Effector memory CD4-positive, alpha-beta T cell (primary cell): ENCODE results near the gene SKIC3.

Source experiments
- DNase-seq, 3 donors: peaks; one replicate each; pipeline ENCODE4 v3.0.0-alpha.2; 2020
- H3K27ac ChIP-seq: 2 replicates; pipeline ENCODE4 v1.7.0; 2013; ENCODE audit warnings: mild to moderate bottlenecking, low read length, moderate library complexity; ENCODE audit not compliant: insufficient read depth, poor library complexity, severe bottlenecking
- H3K27me3 ChIP-seq: replicated peaks from 2 replicates; pipeline ENCODE4 v1.7.0; 2013; ENCODE audit warnings: mild to moderate bottlenecking, low read length; ENCODE audit not compliant: insufficient read depth, control insufficient read depth, poor library complexity, severe bottlenecking
- H3K36me3 ChIP-seq: 2 replicates; pipeline ENCODE4 v1.7.0; 2013; ENCODE audit warnings: mild to moderate bottlenecking, low read length, moderate library complexity; ENCODE audit not compliant: control insufficient read depth, insufficient read depth
- H3K4me1 ChIP-seq: 2 replicates; pipeline ENCODE4 v1.7.0; 2013; ENCODE audit warnings: low read length, mild to moderate bottlenecking; ENCODE audit not compliant: control insufficient read depth, insufficient read depth, poor library complexity, severe bottlenecking
- H3K4me3 ChIP-seq: 2 replicates; pipeline ENCODE4 v1.7.0; 2013; ENCODE audit warnings: low read length, low read depth, mild to moderate bottlenecking; ENCODE audit not compliant: insufficient read depth, poor library complexity, severe bottlenecking
- H3K9me3 ChIP-seq: 2 replicates; pipeline ENCODE4 v1.7.0; 2013; ENCODE audit warnings: mild to moderate bottlenecking, low read length, moderate library complexity; ENCODE audit not compliant: control insufficient read depth

Gene SKIC3

DNA sequence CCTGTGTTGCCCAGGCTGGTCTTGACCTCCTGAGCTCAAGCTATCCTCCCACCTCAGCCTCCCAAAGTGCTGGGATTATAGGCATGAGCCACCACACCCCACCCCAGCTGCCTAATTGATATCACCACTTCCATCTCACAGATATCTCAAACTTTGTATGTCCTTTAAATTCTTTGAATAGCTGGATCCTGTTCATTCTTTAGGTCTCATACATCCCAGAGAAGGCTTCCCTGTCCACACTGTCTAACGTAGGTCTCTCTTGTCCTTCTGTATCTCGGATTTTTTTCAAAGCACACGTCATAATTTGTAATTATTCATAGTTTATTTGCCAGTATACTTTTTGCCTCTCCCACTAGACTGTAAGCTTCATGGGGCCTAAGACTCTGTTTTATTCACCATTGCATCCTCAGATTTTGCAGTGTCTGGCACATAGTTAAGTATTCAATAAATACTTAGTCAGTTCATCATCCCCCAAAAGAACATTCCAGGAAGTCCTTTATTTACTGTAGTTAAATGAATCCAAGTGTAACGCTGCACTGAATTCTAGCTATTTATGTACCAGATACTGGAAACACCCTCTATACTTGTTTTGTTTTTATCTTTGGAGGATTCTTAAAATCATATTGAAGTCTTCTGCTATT is 10.6 kb upstream of the SKIC3 start:
- Histone ChIP-seq H3K27me3 (no peaks in the 10 kb centered on the region), H3K4me3 (no peak overlapping the region), H3K27ac (no peak overlapping the region), H3K4me1 (no peaks in the 10 kb centered on the region), H3K9me3 (no peaks in the 10 kb centered on the region), H3K36me3 (peaks cover 18% of the 10 kb centered on the region)
- DNase-seq, result no peak

- Histone ChIP-seq H3K36me3 (peaks cover 18% of the 10 kb centered on the region), H3K27me3 (no peaks in the 10 kb centered on the region), H3K9me3 (no peaks in the 10 kb centered on the region), H3K27ac (no peak overlapping the region), H3K4me1 (no peaks in the 10 kb centered on the region), H3K4me3 (no peak overlapping the region)
- no peak for DNase-seq
Observed at GRCh38 chr5:95564450-95564849, 9.7 kb upstream of the SKIC3 start.

DNA sequence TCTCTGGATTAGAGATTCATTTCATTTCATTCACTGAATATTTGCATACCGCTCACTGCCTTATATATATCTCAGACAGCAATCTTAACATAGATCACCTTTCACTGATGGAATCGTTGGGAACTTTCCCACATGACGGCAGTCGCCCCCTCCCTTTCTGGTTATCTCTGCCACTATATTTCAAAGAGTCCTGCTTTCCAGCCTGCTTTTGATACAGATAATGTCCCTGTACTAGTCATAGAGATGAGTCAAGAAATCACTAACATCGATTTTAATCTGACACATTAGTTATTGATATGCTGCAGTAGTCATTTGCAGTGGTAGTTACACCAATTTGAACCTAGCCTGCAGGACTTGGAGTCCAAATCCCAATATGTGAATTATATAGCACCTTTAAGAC is 8.6 kb upstream of the SKIC3 start:
- no peak for DNase-seq
- H3K27ac ChIP-seq, result no peak overlapping the region
- no peaks in the 10 kb centered on the region for H3K27me3 ChIP-seq
- no peaks in the 10 kb centered on the region for H3K9me3 ChIP-seq
- H3K4me1 ChIP-seq, result no peaks in the 10 kb centered on the region
- peaks cover 13% of the 10 kb centered on the region for H3K36me3 ChIP-seq
- H3K4me3 ChIP-seq, result no peak overlapping the region

DNA sequence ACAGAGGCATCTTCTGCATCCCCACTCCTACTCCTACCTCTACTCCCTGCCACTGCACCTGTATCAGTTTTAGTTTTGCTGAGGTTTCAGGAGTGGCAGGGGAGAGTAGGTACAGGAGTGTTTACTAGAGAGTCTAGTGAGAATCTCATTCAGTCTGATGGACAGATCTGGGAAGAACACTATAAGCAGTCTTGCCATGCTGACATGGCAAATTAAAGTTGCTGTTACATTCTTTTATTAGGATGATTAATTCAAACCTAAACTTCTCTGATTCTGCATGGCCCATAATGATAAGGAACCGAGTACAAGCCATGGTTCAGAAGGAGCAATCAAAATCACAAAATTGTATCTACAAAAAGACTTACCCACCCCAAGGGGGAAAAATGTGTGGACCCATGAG is 7.5 kb upstream of the SKIC3 start:
- Histone ChIP-seq H3K9me3 (no peaks in the 10 kb centered on the region), H3K4me3 (no peak overlapping the region), H3K4me1 (no peaks in the 10 kb centered on the region), H3K27me3 (no peaks in the 10 kb centered on the region), H3K36me3 (peaks cover 10% of the 10 kb centered on the region), H3K27ac (no peak overlapping the region)
- DNase-seq, result no peak

DNA sequence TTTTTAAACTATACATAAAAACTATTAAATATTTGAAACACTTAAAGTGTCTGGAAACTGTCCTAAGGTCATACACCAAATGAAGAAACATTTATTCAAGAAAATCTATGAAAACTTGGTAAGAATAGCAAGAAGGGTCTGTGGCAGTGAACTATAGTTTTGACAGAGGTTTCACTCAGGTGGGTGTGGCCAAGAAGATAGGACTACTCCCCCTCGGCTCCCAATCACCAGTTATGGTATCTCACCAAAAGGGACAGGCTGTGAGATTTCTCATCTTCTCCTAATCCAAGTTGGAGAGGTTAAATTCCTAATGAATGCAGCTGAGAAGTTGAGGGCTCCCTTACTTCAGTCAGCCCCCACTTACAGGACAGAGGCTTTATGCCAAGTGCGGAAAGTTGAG is 3.1 kb upstream of the SKIC3 start:
- Histone ChIP-seq H3K27me3 (no peaks in the 10 kb centered on the region), H3K4me1 (peaks cover 13% of the 10 kb centered on the region), H3K9me3 (no peaks in the 10 kb centered on the region), H3K27ac (no peak overlapping the region), H3K36me3 (no peaks in the 10 kb centered on the region), H3K4me3 (no peak overlapping the region)
- DNase-seq, result no peak

DNA sequence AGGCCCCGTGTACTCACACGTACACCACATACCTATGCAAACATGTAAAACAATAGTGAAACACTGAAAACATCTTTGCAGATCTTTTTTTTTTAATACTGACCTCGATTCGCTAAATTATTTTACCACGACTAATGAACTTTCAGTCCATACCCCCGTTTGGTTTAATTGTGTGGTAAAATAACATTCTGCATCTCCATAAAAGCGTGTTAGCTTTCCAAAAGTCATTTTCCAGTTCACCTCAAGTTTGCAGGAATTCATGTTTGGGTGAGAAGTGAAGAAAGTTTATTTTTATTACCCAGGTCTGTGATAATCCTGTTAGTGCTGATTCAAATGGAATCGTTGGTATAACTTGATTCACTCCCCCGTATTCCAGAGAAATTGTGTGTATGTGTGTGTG is 776 bp upstream of the SKIC3 start:
- Histone ChIP-seq H3K9me3 (no peaks in the 10 kb centered on the region), H3K4me1 (peaks cover 13% of the 10 kb centered on the region), H3K4me3 (peak overlapping the region; percentile 84), H3K36me3 (no peaks in the 10 kb centered on the region), H3K27ac (peak overlapping the region; percentile 86), H3K27me3 (no peaks in the 10 kb centered on the region)
- DNase-seq, result no peak

DNA sequence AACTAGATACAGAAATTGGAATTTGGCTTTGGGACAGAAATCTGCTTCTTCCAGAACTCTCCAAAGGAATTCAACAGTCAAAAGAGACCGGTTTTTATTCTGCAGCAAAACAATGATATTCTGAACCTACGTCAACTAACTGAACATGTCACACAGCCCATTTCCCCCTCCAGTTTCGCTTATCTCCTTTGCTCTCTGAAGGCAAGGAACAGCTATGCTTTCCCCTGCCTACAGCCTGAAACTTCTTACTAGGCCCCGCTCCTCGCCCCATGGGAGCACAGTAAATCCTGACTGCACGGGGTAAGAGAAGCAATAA is 488 bp downstream of the SKIC3 start:
- Histone ChIP-seq H3K4me3 (peak overlapping the region; percentile 84), H3K36me3 (peaks cover 6% of the 10 kb centered on the region), H3K27ac (peak overlapping the region; percentile 86), H3K27me3 (no peaks in the 10 kb centered on the region), H3K4me1 (peaks cover 13% of the 10 kb centered on the region), H3K9me3 (no peaks in the 10 kb centered on the region)
- no peak for DNase-seq

DNA sequence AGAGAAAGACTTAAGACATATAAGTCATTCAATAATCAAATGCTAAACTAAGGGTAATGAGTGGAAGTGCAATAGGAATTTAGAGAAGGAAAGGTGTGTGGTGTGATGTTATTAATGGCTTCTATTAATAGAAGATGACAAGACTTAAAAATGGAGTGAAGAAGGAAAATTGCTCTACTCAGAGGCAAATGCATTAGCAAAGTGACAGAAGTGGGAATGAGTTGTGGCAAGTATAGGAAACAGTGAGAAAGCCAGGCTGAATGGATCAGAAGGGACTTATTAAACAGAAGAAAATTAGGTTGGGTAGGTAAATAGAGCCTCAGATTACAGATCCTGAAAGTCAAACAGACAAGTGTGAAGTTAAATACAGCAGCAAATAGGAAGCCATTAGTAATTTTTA is 5.7 kb downstream of the SKIC3 start:
- H3K27me3 ChIP-seq, result no peaks in the 10 kb centered on the region
- H3K27ac ChIP-seq, result no peak overlapping the region
- no peak overlapping the region for H3K4me3 ChIP-seq
- H3K4me1 ChIP-seq, result peaks cover 4% of the 10 kb centered on the region
- no peaks in the 10 kb centered on the region for H3K9me3 ChIP-seq
- DNase-seq, result no peak
- peaks cover 34% of the 10 kb centered on the region for H3K36me3 ChIP-seq

DNA sequence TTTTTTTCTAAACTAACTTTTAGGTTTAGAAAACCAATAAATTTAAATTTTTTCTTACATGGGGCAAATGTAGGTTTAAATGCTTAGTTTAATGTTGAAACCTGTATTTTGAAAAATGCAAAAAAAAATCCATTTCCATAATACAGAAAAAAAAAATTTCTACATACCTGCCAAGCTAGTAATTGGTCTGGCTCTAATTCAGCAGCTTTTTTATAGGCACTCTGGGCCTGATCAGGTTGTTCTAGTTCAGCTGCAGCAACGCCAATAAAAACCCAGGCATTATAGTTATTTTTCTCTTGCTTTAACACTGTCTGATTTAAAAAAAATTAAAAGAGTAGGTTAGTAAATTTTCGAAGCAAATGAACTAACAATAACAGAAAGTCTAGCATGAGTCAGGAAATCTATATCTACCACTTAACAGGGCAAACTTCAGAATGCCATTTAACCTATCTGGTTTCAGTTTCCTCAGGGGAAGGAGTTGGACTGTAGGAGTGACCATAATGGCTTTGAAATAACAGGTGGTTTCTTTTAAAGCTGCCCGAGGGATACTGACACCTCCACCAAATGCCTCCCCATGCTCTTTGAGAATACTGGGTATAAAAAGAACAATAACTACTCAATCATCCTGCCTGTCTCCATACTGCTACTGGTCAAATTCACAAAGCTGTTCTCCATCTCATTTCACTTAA is 11.6 kb downstream of the SKIC3 start:
- Histone ChIP-seq H3K9me3 (no peaks in the 10 kb centered on the region), H3K4me1 (no peaks in the 10 kb centered on the region), H3K36me3 (peaks cover 49% of the 10 kb centered on the region), H3K4me3 (no peak overlapping the region), H3K27ac (no peak overlapping the region), H3K27me3 (no peaks in the 10 kb centered on the region)
- DNase-seq, result no peak

- no peaks in the 10 kb centered on the region for H3K27me3 ChIP-seq
- no peak overlapping the region for H3K4me3 ChIP-seq
- no peak overlapping the region for H3K27ac ChIP-seq
- H3K4me1 ChIP-seq, result no peaks in the 10 kb centered on the region
- H3K9me3 ChIP-seq, result no peaks in the 10 kb centered on the region
- DNase-seq, result no peak
- peaks cover 37% of the 10 kb centered on the region for H3K36me3 ChIP-seq
Observed at GRCh38 chr5:95537501-95537900, 17.3 kb downstream of the SKIC3 start.
